ENCODE data around the gene COL9A1.

- no peak for TF ChIP-seq CTCF (IDR thresholded peaks at IDR 0.05; ENCODE audit: low read length)
- TF ChIP-seq EZH2 (optimal IDR thresholded peaks at IDR 0.05; ENCODE audit: low read depth, low read length): no peak
These were observed 81.0 kb downstream of the COL9A1 start for GRCh38 chr6:70221715-70222438.
